Pulmonary artery endothelial cell (primary cell): ENCODE data around the gene SLC10A1. TPM values are rescaled to one million over a fixed set of nuclear protein-coding genes. Genes with fewer than 3 reads are reported as not detected.
"Not testable (repeated sequence)": the region's sequence is repeated elsewhere in the genome, so short reads cannot be mapped to it uniquely, and the experiment has no call there.

Experiments used
- DNase-seq: peaks from one replicate; pipeline ENCODE4 v3.0.0-alpha.2; 2011; ENCODE audit warnings: low read depth, low spot score
- total RNA-seq: library from RNA; depleted of rRNA; stranded (reverse); fragments of >200 nt; gene quantifications from 2 replicates; pipeline ENCODE4 v1.2.3, GENCODE V29; 2014

Gene SLC10A1
- total RNA-seq, 1 donor from 2014 or later, result not detected

- DNase-seq, result no peak
Measured at GRCh38 chr14:69770559-69770958, 26.5 kb downstream of the SLC10A1 start.

- no peak for DNase-seq
Measured at GRCh38 chr14:69769623-69770022, 27.4 kb downstream of the SLC10A1 start.

GRCh38 chr14:69768873-69769272 is 28.2 kb downstream of the SLC10A1 start:
- no peak for DNase-seq

- peak; percentile 72 for DNase-seq
Measured at GRCh38 chr14:69767369-69767999, 29.6 kb downstream of the SLC10A1 start.

GRCh38 chr14:69766984-69767368 is 30.1 kb downstream of the SLC10A1 start, which contains the start of gene SRSF5:
SRSF5 (plus strand) TSS chr14:69767142; CDS start chr14:69768157, 1,015 bp downstream.
- peak; percentile 91 for DNase-seq

GRCh38 chr14:69763761-69764510 is 33.1 kb downstream of the SLC10A1 start:
- no peak for DNase-seq

GRCh38 chr14:69760810-69761209 is 36.2 kb downstream of the SLC10A1 start:
- DNase-seq, result peak; percentile 46

GRCh38 chr14:69756298-69756697 is 40.7 kb downstream of the SLC10A1 start:
- no peak for DNase-seq

- no peak for DNase-seq
Measured at GRCh38 chr14:69755784-69756183, 41.3 kb downstream of the SLC10A1 start.

GRCh38 chr14:69755296-69755695 is 41.7 kb downstream of the SLC10A1 start:
- no peak for DNase-seq

- DNase-seq, result no peak
Measured at GRCh38 chr14:69754487-69754886, 42.6 kb downstream of the SLC10A1 start.

GRCh38 chr14:69753860-69754259 is 43.2 kb downstream of the SLC10A1 start:
- DNase-seq, result no peak

- DNase-seq, result no peak
Measured at GRCh38 chr14:69752773-69753172, 44.3 kb downstream of the SLC10A1 start.

GRCh38 chr14:69750495-69750894 is 46.5 kb downstream of the SLC10A1 start:
- no peak for DNase-seq

GRCh38 chr14:69749956-69750355 is 47.1 kb downstream of the SLC10A1 start:
- DNase-seq, result no peak

GRCh38 chr14:69741055-69741454 is 56.0 kb downstream of the SLC10A1 start:
- no peak for DNase-seq

- not testable (repeated sequence) for DNase-seq
Measured at GRCh38 chr14:69736405-69736804, 60.6 kb downstream of the SLC10A1 start.

GRCh38 chr14:69731919-69732598 is 65.0 kb downstream of the SLC10A1 start:
- DNase-seq, result not testable (repeated sequence)

- DNase-seq, result no peak
Measured at GRCh38 chr14:69727860-69728259, 69.2 kb downstream of the SLC10A1 start.

- DNase-seq, result no peak
Measured at GRCh38 chr14:69726761-69727511, 70.1 kb downstream of the SLC10A1 start.
